Activated naive CD8-positive, alpha-beta T cell treated with anti-CD3 and anti-CD28 coated beads, Interleukin-2, amount 10 ng/mL, durations not matched to agents 7 days and 5 days (primary cell): Measurements from ENCODE around the gene SLC9A1. TPM values are rescaled to one million over a fixed set of nuclear protein-coding genes. Genes with fewer than 3 reads are reported as not detected.
A peak's percentile ranks its signal among the peaks of the same experiment; 100 is the strongest.
"Not testable (repeated sequence)": the region's sequence is repeated elsewhere in the genome, so short reads cannot be mapped to it uniquely, and the experiment has no call there.

Source experiments
- ATAC-seq: fragments of 150-1000 bp; cut with Tn5 transposase; one replicate; pipeline ENCODE4 v1.10.0; 2021; ENCODE audit warnings: low read depth, moderate library complexity
- POLR2A ChIA-PET: fragments of 350-600 bp; sonication (Branson Sonifier 250); formaldehyde crosslinking; loops from one replicate; lab custom pipeline; 2021; ENCODE audit warnings: antibody characterized with exemption; lab: Charles Lee
- DNase-seq: peaks from one replicate; pipeline ENCODE4 v3.0.0; 2021
- H3K27ac Mint-ChIP-seq: one replicate; pipeline ENCODE4 v1.8.0; 2022; ENCODE audit warnings: mild to moderate bottlenecking, mixed read lengths
- H3K27me3 Mint-ChIP-seq: one replicate; pipeline ENCODE4 v1.8.0; 2022; ENCODE audit warnings: mild to moderate bottlenecking, moderate library complexity, mixed read lengths
- H3K36me3 Mint-ChIP-seq: one replicate; pipeline ENCODE4 v1.8.0; 2021; ENCODE audit warnings: mild to moderate bottlenecking, mixed read lengths
- H3K4me1 Mint-ChIP-seq: one replicate; pipeline ENCODE4 v1.8.0; 2021; ENCODE audit warnings: mixed read lengths
- H3K4me3 Mint-ChIP-seq: one replicate; pipeline ENCODE4 v1.8.0; 2022; ENCODE audit warnings: mild to moderate bottlenecking, moderate library complexity, mixed read lengths
- H3K9me3 Mint-ChIP-seq: one replicate; pipeline ENCODE4 v1.8.0; 2021; ENCODE audit warnings: mixed read lengths
- total RNA-seq, 2 experiments: library from RNA; stranded (reverse); gene quantifications; one replicate each; pipeline ENCODE4 v1.2.3, GENCODE V29; 2021

SLC9A1 gene
- 10 to 100 TPM; 23.7 to 24.5 TPM for total RNA-seq

GRCh38 chr1:27154991-27155781 is at the start of gene SLC9A1:
Gene SLC9A1 (minus strand): TSS chr1:27155125. CDS start chr1:27154334, 791 bp downstream.
- peak within 1 kb of the TSS; percentile 96 for H3K4me3 Mint-ChIP-seq
- peak; percentile 96 for DNase-seq
- peaks cover 4% of the 10 kb centered on the region for H3K36me3 Mint-ChIP-seq
- peak; percentile 90 for ATAC-seq
- no peaks in the 10 kb centered on the region for H3K9me3 Mint-ChIP-seq
- H3K27ac Mint-ChIP-seq, result peak within 1 kb of the TSS; percentile 98
- POLR2A ChIA-PET, result interaction anchor here (0.5 to 3.6 kb wide), 16 partner anchors 8 to 517 kb away, joined by 3 to 127 read pairs (median 4); partner anchors contain the start of genes IFI6, WASF2 and WDTC1
- no peaks in the 10 kb centered on the region for H3K27me3 Mint-ChIP-seq
- peaks cover 42% of the 10 kb centered on the region for H3K4me1 Mint-ChIP-seq

- no peaks in the 10 kb centered on the region for H3K9me3 Mint-ChIP-seq
- POLR2A ChIA-PET, result no interaction called here
- ATAC-seq (no peak), DNase-seq (no peak)
- H3K4me1 Mint-ChIP-seq, result no peaks in the 10 kb centered on the region
- H3K4me3 Mint-ChIP-seq, result no peak overlapping the region
- H3K27me3 Mint-ChIP-seq, result peaks cover 8% of the 10 kb centered on the region
- no peak overlapping the region for H3K27ac Mint-ChIP-seq
- H3K36me3 Mint-ChIP-seq, result no peaks in the 10 kb centered on the region
Measured at GRCh38 chr1:27203946-27204345, 49.0 kb upstream of the SLC9A1 start.

- ATAC-seq, result no peak
- H3K4me3 Mint-ChIP-seq, result no peak overlapping the region
Measured at GRCh38 chr1:27201295-27201694, 46.4 kb upstream of the SLC9A1 start.

GRCh38 chr1:27193194-27193593 is 38.3 kb upstream of the SLC9A1 start:
- POLR2A ChIA-PET, result no interaction called here
- H3K4me1 Mint-ChIP-seq, result peaks cover 4% of the 10 kb centered on the region
- H3K36me3 Mint-ChIP-seq, result no peaks in the 10 kb centered on the region
- H3K9me3 Mint-ChIP-seq, result no peaks in the 10 kb centered on the region
- no peak overlapping the region for H3K4me3 Mint-ChIP-seq
- H3K27me3 Mint-ChIP-seq, result peaks cover 6% of the 10 kb centered on the region
- DNase-seq (no peak), ATAC-seq (no peak)
- no peak overlapping the region for H3K27ac Mint-ChIP-seq

More at GRCh38 chr1:27201295-27201694, 46.4 kb upstream of the SLC9A1 start:
- H3K27ac Mint-ChIP-seq, result no peak overlapping the region
- H3K27me3 Mint-ChIP-seq, result peaks cover 8% of the 10 kb centered on the region
- peaks cover 4% of the 10 kb centered on the region for H3K4me1 Mint-ChIP-seq
- DNase-seq, result no peak
- H3K9me3 Mint-ChIP-seq, result no peaks in the 10 kb centered on the region
- H3K36me3 Mint-ChIP-seq, result no peaks in the 10 kb centered on the region
- POLR2A ChIA-PET, result no interaction called here

- Mint-ChIP-seq H3K4me3 (no peak overlapping the region), H3K27me3 (peaks cover 6% of the 10 kb centered on the region), H3K27ac (no peak overlapping the region), H3K36me3 (no peaks in the 10 kb centered on the region), H3K4me1 (no peaks in the 10 kb centered on the region), H3K9me3 (no peaks in the 10 kb centered on the region)
- ATAC-seq, result no peak
- DNase-seq, result no peak
- POLR2A ChIA-PET, result no interaction called here
Measured at GRCh38 chr1:27192039-27192529, 37.2 kb upstream of the SLC9A1 start.

GRCh38 chr1:27184665-27185064 is 29.7 kb upstream of the SLC9A1 start:
- H3K27me3 Mint-ChIP-seq, POLR2A ChIA-PET, ATAC-seq, H3K4me1 Mint-ChIP-seq, DNase-seq, H3K9me3 Mint-ChIP-seq, H3K36me3 Mint-ChIP-seq, H3K27ac Mint-ChIP-seq, H3K4me3 Mint-ChIP-seq: not testable (repeated sequence)

- no peaks in the 10 kb centered on the region for H3K36me3 Mint-ChIP-seq
- no peaks in the 10 kb centered on the region for H3K4me1 Mint-ChIP-seq
- DNase-seq, result no peak
- no peak overlapping the region for H3K4me3 Mint-ChIP-seq
- no peak overlapping the region for H3K27ac Mint-ChIP-seq
- POLR2A ChIA-PET, result no interaction called here
- H3K27me3 Mint-ChIP-seq, result no peaks in the 10 kb centered on the region
- no peak for ATAC-seq
- H3K9me3 Mint-ChIP-seq, result peaks cover 1% of the 10 kb centered on the region
Measured at GRCh38 chr1:27179979-27180378, 25.1 kb upstream of the SLC9A1 start.

- DNase-seq (no peak), ATAC-seq (no peak)
- no peak overlapping the region for H3K4me3 Mint-ChIP-seq
- no peaks in the 10 kb centered on the region for H3K27me3 Mint-ChIP-seq
- no peaks in the 10 kb centered on the region for H3K36me3 Mint-ChIP-seq
- H3K4me1 Mint-ChIP-seq, result no peaks in the 10 kb centered on the region
- POLR2A ChIA-PET, result no interaction called here
- no peak overlapping the region for H3K27ac Mint-ChIP-seq
- H3K9me3 Mint-ChIP-seq, result peaks cover 1% of the 10 kb centered on the region
Measured at GRCh38 chr1:27179379-27179778, 24.5 kb upstream of the SLC9A1 start.

- Mint-ChIP-seq H3K4me1 (no peaks in the 10 kb centered on the region), H3K9me3 (peaks cover 1% of the 10 kb centered on the region), H3K36me3 (no peaks in the 10 kb centered on the region), H3K4me3 (no peak overlapping the region), H3K27ac (no peak overlapping the region), H3K27me3 (no peaks in the 10 kb centered on the region)
- POLR2A ChIA-PET, result no interaction called here
- no peak for DNase-seq
- ATAC-seq, result no peak
Measured at GRCh38 chr1:27176954-27177353, 22.0 kb upstream of the SLC9A1 start.

- H3K27me3 Mint-ChIP-seq, result no peaks in the 10 kb centered on the region
- H3K27ac Mint-ChIP-seq, result no peak overlapping the region
- DNase-seq (no peak), ATAC-seq (no peak)
- no peaks in the 10 kb centered on the region for H3K36me3 Mint-ChIP-seq
- POLR2A ChIA-PET, result no interaction called here
- no peaks in the 10 kb centered on the region for H3K4me1 Mint-ChIP-seq
- no peak overlapping the region for H3K4me3 Mint-ChIP-seq
- peaks cover 1% of the 10 kb centered on the region for H3K9me3 Mint-ChIP-seq
Measured at GRCh38 chr1:27176323-27176722, 21.4 kb upstream of the SLC9A1 start.

- DNase-seq, ATAC-seq, H3K4me1 Mint-ChIP-seq, H3K27ac Mint-ChIP-seq, H3K4me3 Mint-ChIP-seq, H3K27me3 Mint-ChIP-seq, H3K36me3 Mint-ChIP-seq, H3K9me3 Mint-ChIP-seq, POLR2A ChIA-PET: not testable (repeated sequence)
Measured at GRCh38 chr1:27172992-27173391, 18.1 kb upstream of the SLC9A1 start.

- Mint-ChIP-seq H3K4me1 (peaks cover 3% of the 10 kb centered on the region), H3K4me3 (no peak overlapping the region), H3K27ac (no peak overlapping the region), H3K27me3 (no peaks in the 10 kb centered on the region), H3K9me3 (no peaks in the 10 kb centered on the region), H3K36me3 (no peaks in the 10 kb centered on the region)
- POLR2A ChIA-PET, result no interaction called here
- no peak for DNase-seq
- no peak for ATAC-seq
Measured at GRCh38 chr1:27166929-27167328, 12.0 kb upstream of the SLC9A1 start.

- Mint-ChIP-seq H3K9me3 (no peaks in the 10 kb centered on the region), H3K36me3 (no peaks in the 10 kb centered on the region), H3K27me3 (no peaks in the 10 kb centered on the region), H3K4me1 (peaks cover 8% of the 10 kb centered on the region), H3K27ac (no peak overlapping the region), H3K4me3 (no peak overlapping the region)
- ATAC-seq, result no peak
- DNase-seq, result no peak
- POLR2A ChIA-PET, result no interaction called here
Measured at GRCh38 chr1:27166351-27166802, 11.5 kb upstream of the SLC9A1 start.

- ATAC-seq (no peak), DNase-seq (no peak)
- no peaks in the 10 kb centered on the region for H3K27me3 Mint-ChIP-seq
- H3K9me3 Mint-ChIP-seq, result no peaks in the 10 kb centered on the region
- H3K36me3 Mint-ChIP-seq, result no peaks in the 10 kb centered on the region
- POLR2A ChIA-PET, result interaction anchor here (0.9 to 1.4 kb wide), 2 partner anchors 8 to 9 kb away, joined by 4 read pairs; partner anchors contain the start of gene SLC9A1
- H3K4me1 Mint-ChIP-seq, result peaks cover 9% of the 10 kb centered on the region
- H3K4me3 Mint-ChIP-seq, result no peak overlapping the region
- H3K27ac Mint-ChIP-seq, result no peak overlapping the region
Measured at GRCh38 chr1:27163093-27163492, 8.2 kb upstream of the SLC9A1 start.
